ENCODE data around the gene SLC22A4. TPM values are rescaled to one million over a fixed set of nuclear protein-coding genes. Genes with fewer than 3 reads are reported as not detected.

Gene SLC22A4
- polyA plus RNA-seq, 2 of the 4 experiments (the other 2 are of a cell fraction), result 3.2 to 4.6 TPM

DNA sequence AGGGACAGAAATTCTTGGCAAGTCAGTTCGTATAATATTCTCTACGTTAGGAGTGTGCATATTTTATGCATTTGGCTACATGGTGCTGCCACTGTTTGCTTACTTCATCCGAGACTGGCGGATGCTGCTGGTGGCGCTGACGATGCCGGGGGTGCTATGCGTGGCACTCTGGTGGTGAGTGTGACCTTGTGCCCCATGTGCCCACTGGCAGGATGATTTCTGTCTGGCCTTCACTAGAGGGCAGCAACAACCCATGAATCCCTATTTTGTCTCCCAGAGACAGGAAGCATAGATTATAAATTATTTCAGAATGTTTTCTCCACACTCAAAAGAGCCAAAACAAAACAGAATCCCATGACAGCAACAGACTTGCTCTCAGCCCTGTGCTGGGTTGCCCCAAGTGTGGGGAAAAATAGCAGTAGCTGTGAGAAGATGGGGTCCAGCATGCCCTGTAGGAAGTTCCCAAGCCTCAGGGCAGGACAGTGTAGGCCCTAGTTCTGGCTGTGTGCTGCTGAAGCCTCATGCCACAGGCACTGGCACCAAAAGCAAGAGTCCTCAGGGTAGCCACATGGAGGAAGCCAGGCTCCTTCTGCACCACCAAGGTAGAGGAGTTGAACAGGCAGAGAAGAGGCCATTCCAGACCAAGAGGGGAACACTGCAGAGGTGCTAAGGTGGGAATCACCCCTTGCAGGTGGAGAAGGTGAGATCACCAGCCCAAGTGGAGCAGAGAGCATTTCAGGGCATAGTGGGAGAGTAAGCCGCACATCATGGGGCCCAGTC is 91.3 kb downstream of the SLC22A4 start:
- peak; percentile 41 to 57; a peak in 4 of 6 replicates for ATAC-seq
- Histone ChIP-seq H3K4me1 (peaks cover 64% of the 10 kb centered on the region), H3K4me2 (no peak overlapping the region; the same call in 2 of the 3 replicates), H3K4me3 (no peak overlapping the region), H3K27ac (peak overlapping the region; percentile 92 to 94), H3K9me3 (no peaks in the 10 kb centered on the region)
- CTCF ChIA-PET, result interaction anchor here (0.6 to 11.6 kb wide), 44 partner anchors 10 to 481 kb away, joined by 3 to 217 read pairs (median 6); partner anchors contain the start of genes IRF1, KIF3A, SLC22A5 and UQCRQ
- 25% methylated on average over 9 of the region's 9 CpGs for WGBS (ENCODE audit: missing lambda C conversion rate)
- no peak for FAIRE-seq
- POLR2A ChIA-PET, result no interaction called here
- peak; percentile 71 to 89 for DNase-seq (ENCODE audit: low read depth in 1 of 2, low spot score in 1 of 2)
- TF ChIP-seq JUNB (IDR thresholded peaks at IDR 0.05), result no peak
- no peak for TF ChIP-seq CHD2 (IDR thresholded peaks at IDR 0.05; ENCODE audit: low read length, partially characterized antibody)
- TF ChIP-seq KDM5A (IDR thresholded peaks at IDR 0.05), result no peak
- TF ChIP-seq HOXB13 (CRISPR knock-in tag; IDR thresholded peaks at IDR 0.05; ENCODE audit: low read depth), result no peak
- TF ChIP-seq HES2 (IDR thresholded peaks at IDR 0.05), result no peak
- TF ChIP-seq CTCF (IDR thresholded peaks at IDR 0.05), result peak; percentile 83
- no peak for TF ChIP-seq ZSCAN20 (CRISPR knock-in tag; IDR thresholded peaks at IDR 0.05)
- peak; percentile 81 for TF ChIP-seq SMC3 (IDR thresholded peaks at IDR 0.05)
- TF ChIP-seq, protein P1, sequence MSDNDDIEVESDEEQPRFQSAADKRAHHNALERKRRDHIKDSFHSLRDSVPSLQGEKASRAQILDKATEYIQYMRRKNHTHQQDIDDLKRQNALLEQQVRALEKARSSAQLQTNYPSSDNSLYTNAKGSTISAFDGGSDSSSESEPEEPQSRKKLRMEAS (IDR thresholded peaks at IDR 0.05), result peak; percentile 76; the same call in 1 of the 2 replicates
- no peak for TF ChIP-seq POLR2A (IDR thresholded peaks at IDR 0.05; ENCODE audit: low read length)
- TF ChIP-seq JUN (IDR thresholded peaks at IDR 0.05), result no peak
- TF ChIP-seq MAZ (IDR thresholded peaks at IDR 0.05; ENCODE audit: borderline replicate concordance, low read depth, low read length), result no peak
- TF ChIP-seq, protein P2, sequence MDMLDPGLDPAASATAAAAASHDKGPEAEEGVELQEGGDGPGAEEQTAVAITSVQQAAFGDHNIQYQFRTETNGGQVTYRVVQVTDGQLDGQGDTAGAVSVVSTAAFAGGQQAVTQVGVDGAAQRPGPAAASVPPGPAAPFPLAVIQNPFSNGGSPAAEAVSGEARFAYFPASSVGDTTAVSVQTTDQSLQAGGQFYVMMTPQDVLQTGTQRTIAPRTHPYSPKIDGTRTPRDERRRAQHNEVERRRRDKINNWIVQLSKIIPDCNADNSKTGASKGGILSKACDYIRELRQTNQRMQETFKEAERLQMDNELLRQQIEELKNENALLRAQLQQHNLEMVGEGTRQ (IDR thresholded peaks at IDR 0.05), result no peak
- no peak for TF ChIP-seq FOXS1 (CRISPR knock-in tag; IDR thresholded peaks at IDR 0.05)
- TF ChIP-seq HMGXB4 (CRISPR knock-in tag; IDR thresholded peaks at IDR 0.05; ENCODE audit: borderline replicate concordance), result no peak
- TF ChIP-seq MYC (IDR thresholded peaks at IDR 0.05; ENCODE audit: borderline replicate concordance, low read length), result 0 out of 2 replicates have a peak, but pooled peaks have one; percentile 31
- no peak for TF ChIP-seq HOXA7 (CRISPR knock-in tag; IDR thresholded peaks at IDR 0.05)
- TF ChIP-seq NPAS2 (CRISPR knock-in tag; IDR thresholded peaks at IDR 0.05; ENCODE audit: borderline replicate concordance), result no peak
- no peak for TF ChIP-seq HDAC2 (IDR thresholded peaks at IDR 0.05)
- no peak for TF ChIP-seq GATA3 (IDR thresholded peaks at IDR 0.05; ENCODE audit: borderline replicate concordance)
- no peak for TF ChIP-seq EHMT2 (IDR thresholded peaks at IDR 0.05; ENCODE audit: low read depth)
- TF ChIP-seq RAD21 (conservative IDR thresholded peaks at IDR 0.05 in 1 of 2, IDR thresholded peaks at IDR 0.05 in 1 of 2), result peak; percentile 90 to 91
- no peak for TF ChIP-seq ELK1 (IDR thresholded peaks at IDR 0.05; ENCODE audit: low read depth, low read length)
- TF ChIP-seq ESRRA (IDR thresholded peaks at IDR 0.05; ENCODE audit: borderline replicate concordance, low read length), result no peak
- TF ChIP-seq ZNF302 (CRISPR knock-in tag; IDR thresholded peaks at IDR 0.05), result no peak
- TF ChIP-seq HEYL (CRISPR knock-in tag; IDR thresholded peaks at IDR 0.05), result no peak
- TF ChIP-seq, protein P3, sequence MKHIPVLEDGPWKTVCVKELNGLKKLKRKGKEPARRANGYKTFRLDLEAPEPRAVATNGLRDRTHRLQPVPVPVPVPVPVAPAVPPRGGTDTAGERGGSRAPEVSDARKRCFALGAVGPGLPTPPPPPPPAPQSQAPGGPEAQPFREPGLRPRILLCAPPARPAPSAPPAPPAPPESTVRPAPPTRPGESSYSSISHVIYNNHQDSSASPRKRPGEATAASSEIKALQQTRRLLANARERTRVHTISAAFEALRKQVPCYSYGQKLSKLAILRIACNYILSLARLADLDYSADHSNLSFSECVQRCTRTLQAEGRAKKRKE (CRISPR knock-in tag; IDR thresholded peaks at IDR 0.05; ENCODE audit: low read depth), result no peak

All from A549 (cell line).